PC-3 (cell line): ENCODE measurements around the gene CSPG4. TPM values are rescaled to one million over a fixed set of nuclear protein-coding genes. Genes with fewer than 3 reads are reported as not detected.

Experiments used
- ATAC-seq: fragments of 200-7000 bp; cut with Tn5 transposase; 2 replicates; pipeline ENCODE4 v1.9.1; 2020; ENCODE audit warnings: mild to moderate bottlenecking, moderate library complexity
- BruUV-seq: library from RNA; stranded (reverse); fragments of 400-500 nt; replicated peaks from 2 replicates; lab custom pipeline; 2021; lab: Mats Ljungman, UMichigan
- CTCF ChIA-PET: fragments of 300-600 bp; sonication (Branson Sonifier 250); formaldehyde crosslinking; loops from one replicate; lab custom pipeline; 2022; ENCODE audit warnings: antibody characterized with exemption; lab: Charles Lee
- POLR2A ChIA-PET: fragments of 300-600 bp; sonication (Branson Sonifier 250); formaldehyde crosslinking; loops from one replicate; lab custom pipeline; 2022; ENCODE audit warnings: antibody characterized with exemption; ENCODE audit not compliant: unreplicated experiment; lab: Charles Lee
- DNase-seq: peaks from one replicate; pipeline ENCODE4 v3.0.0-alpha.2; 2015
- H2AFZ ChIP-seq: fragments of 300-600 bp; sonication (generic); 2 replicates; pipeline ENCODE4 v1.6.0; 2016; ENCODE audit warnings: antibody characterized with exemption, low read length
- H3F3A ChIP-seq: fragments of 300-600 bp; sonication (generic); one replicate; pipeline ENCODE4 v1.6.0; 2017; ENCODE audit warnings: antibody characterized with exemption, low read length, control low read depth, mild to moderate bottlenecking; ENCODE audit not compliant: unreplicated experiment
- H3K27ac ChIP-seq: fragments of 300-600 bp; sonication (generic); 2 replicates; pipeline ENCODE4 v1.5.1; 2016; ENCODE audit warnings: mild to moderate bottlenecking, low read length
- H3K27me3 ChIP-seq: fragments of 300-600 bp; sonication (generic); 2 replicates; pipeline ENCODE4 v1.6.1; 2016; ENCODE audit warnings: low read length, mixed read lengths
- H3K36me3 ChIP-seq: fragments of 300-600 bp; sonication (generic); 2 replicates; pipeline ENCODE4 v1.6.1; 2016; ENCODE audit warnings: low read depth, mixed run types, low read length, mixed read lengths
- H3K4me1 ChIP-seq: fragments of 300-600 bp; sonication (generic); 2 replicates; pipeline ENCODE4 v1.5.1; 2016; ENCODE audit warnings: low read length; ENCODE audit not compliant: insufficient read depth
- H3K4me2 ChIP-seq: fragments of 300-600 bp; sonication (generic); 2 replicates; pipeline ENCODE4 v1.6.0; 2016; ENCODE audit warnings: low read length
- H3K4me3 ChIP-seq: fragments of 300-600 bp; sonication (generic); 2 replicates; pipeline ENCODE4 v1.5.1; 2016; ENCODE audit warnings: mild to moderate bottlenecking, low read length, mixed read lengths
- H3K79me2 ChIP-seq: fragments of 300-600 bp; sonication (generic); 2 replicates; pipeline ENCODE4 v1.6.1; 2017; ENCODE audit warnings: low read length, mixed read lengths
- H3K9ac ChIP-seq: fragments of 300-600 bp; sonication (generic); 2 replicates; pipeline ENCODE4 v1.6.0; 2016; ENCODE audit warnings: mild to moderate bottlenecking, low read length
- H3K9me2 ChIP-seq: fragments of 300-600 bp; sonication (generic); replicated peaks from 2 replicates; pipeline ENCODE4 v1.6.1; 2016; ENCODE audit warnings: mixed run types, low read length, mixed read lengths
- H3K9me3 ChIP-seq: fragments of 300-600 bp; sonication (generic); 2 replicates; pipeline ENCODE4 v1.6.1; 2016; ENCODE audit warnings: low read length, mixed read lengths
- H4K20me1 ChIP-seq: fragments of 300-600 bp; sonication (generic); 2 replicates; pipeline ENCODE4 v1.6.1; 2016; ENCODE audit warnings: low read length, mixed read lengths
- CTCF ChIP-seq: fragments of 300-600 bp; sonication (generic); conservative IDR thresholded peaks from 2 replicates; pipeline ENCODE4 v1.5.1; 2017; ENCODE audit warnings: antibody characterized with exemption, low read depth, mild to moderate bottlenecking, low read length
- EZH2 ChIP-seq: fragments of 300-600 bp; sonication (generic); IDR thresholded peaks from one replicate; pipeline ENCODE4 v1.6.1; 2017; ENCODE audit warnings: antibody characterized with exemption, mild to moderate bottlenecking, low read length; ENCODE audit not compliant: unreplicated experiment
- EZH2phosphoT487 ChIP-seq: fragments of 300-600 bp; sonication (generic); IDR thresholded peaks from 2 replicates; pipeline ENCODE4 v1.6.1; 2018; ENCODE audit warnings: mild to moderate bottlenecking, antibody characterized with exemption, low read length, borderline replicate concordance
- intact Hi-C: fragments of 100-400 bp; cut with micrococcal nuclease; formaldehyde crosslinking; loops from 2 replicates; pipeline ENCODE4 v1.9.0; 2023
- total RNA-seq: library from RNA; depleted of rRNA; stranded (reverse); fragments of >200 nt; gene quantifications from 2 replicates; pipeline ENCODE4 v1.2.3, GENCODE V29; 2014

Gene CSPG4
- total RNA-seq, 1 experiment from 2014 or later = 2.0 TPM

- Histone ChIP-seq H3K4me3 (peak overlapping the region; percentile 52), H3K9ac (no peak overlapping the region), H4K20me1 (no peaks in the 10 kb centered on the region), H3F3A (no peaks in the 10 kb centered on the region), H3K4me2 (peak overlapping the region; percentile 83), H3K79me2 (peaks cover 68% of the 10 kb centered on the region), H2AFZ (no peak overlapping the region), H3K4me1 (peaks cover 52% of the 10 kb centered on the region), H3K9me2 (no peaks in the 10 kb centered on the region), H3K9me3 (no peaks in the 10 kb centered on the region), H3K36me3 (no peaks in the 10 kb centered on the region), H3K27me3 (no peaks in the 10 kb centered on the region), H3K27ac (no peak overlapping the region)
- intact Hi-C loops = loop anchor here (5.0 to 10.0 kb wide), 2 partner anchors 198 to 285 kb away; partner anchors contain the start of genes MAN2C1 and SIN3A
- BruUV-seq = no TSS peak
- ChIA-PET CTCF (no interaction called here), POLR2A (no interaction called here)
- ATAC-seq (no peak), DNase-seq (no peak)
- TF ChIP-seq CTCF (no peak), EZH2phosphoT487 (no peak), EZH2 (no peak)
Observed at GRCh38 chr15:75649848-75650247, 62.8 kb downstream of the CSPG4 start.

- Histone ChIP-seq H2AFZ (0 out of 2 replicates have a peak overlapping the region, but pooled peaks have one; percentile 97), H3K4me2 (peak overlapping the region; percentile 83), H3K79me2 (peaks cover 62% of the 10 kb centered on the region), H3K27me3 (no peaks in the 10 kb centered on the region), H3F3A (no peaks in the 10 kb centered on the region), H4K20me1 (no peaks in the 10 kb centered on the region), H3K9ac (peak overlapping the region; percentile 86; the same call in 1 of the 2 replicates), H3K27ac (no peak overlapping the region), H3K9me3 (no peaks in the 10 kb centered on the region), H3K4me1 (peaks cover 52% of the 10 kb centered on the region), H3K4me3 (peak overlapping the region; percentile 93), H3K36me3 (no peaks in the 10 kb centered on the region), H3K9me2 (no peaks in the 10 kb centered on the region)
- POLR2A ChIA-PET = no interaction called here
- no TSS peak for BruUV-seq
- intact Hi-C loops = loop anchor here (5.0 to 10.0 kb wide), 2 partner anchors 197 to 284 kb away; partner anchors contain the start of genes MAN2C1 and SIN3A
- TF ChIP-seq CTCF (no peak), EZH2phosphoT487 (no peak), EZH2 (no peak)
- CTCF ChIA-PET = no interaction called here
- no peak for DNase-seq
- no peak for ATAC-seq
Observed at GRCh38 chr15:75649045-75649761, 63.4 kb downstream of the CSPG4 start.
